ENCODE measurements around the gene LRRC2.

DNA sequence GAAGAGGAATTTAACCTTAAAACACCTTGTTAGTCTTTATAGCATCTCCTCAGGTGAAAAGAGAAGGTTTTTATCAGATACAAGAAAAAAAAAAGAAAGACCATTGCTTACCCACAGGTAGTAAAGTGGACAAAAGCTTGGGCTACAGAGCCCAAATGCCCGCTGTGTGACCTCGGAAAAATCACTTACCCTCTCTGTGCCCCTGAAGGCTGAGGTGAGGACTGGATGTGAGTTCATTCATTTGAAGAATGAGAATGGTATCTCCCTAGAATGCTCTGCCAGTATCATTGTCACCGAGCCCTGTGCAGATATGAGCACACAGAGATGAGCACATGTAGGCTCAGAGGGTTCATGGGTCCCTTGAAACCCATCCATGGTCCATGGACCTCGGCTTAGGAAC, 28.6 kb upstream of the LRRC2 start:
- TF ChIP-seq, protein P1, sequence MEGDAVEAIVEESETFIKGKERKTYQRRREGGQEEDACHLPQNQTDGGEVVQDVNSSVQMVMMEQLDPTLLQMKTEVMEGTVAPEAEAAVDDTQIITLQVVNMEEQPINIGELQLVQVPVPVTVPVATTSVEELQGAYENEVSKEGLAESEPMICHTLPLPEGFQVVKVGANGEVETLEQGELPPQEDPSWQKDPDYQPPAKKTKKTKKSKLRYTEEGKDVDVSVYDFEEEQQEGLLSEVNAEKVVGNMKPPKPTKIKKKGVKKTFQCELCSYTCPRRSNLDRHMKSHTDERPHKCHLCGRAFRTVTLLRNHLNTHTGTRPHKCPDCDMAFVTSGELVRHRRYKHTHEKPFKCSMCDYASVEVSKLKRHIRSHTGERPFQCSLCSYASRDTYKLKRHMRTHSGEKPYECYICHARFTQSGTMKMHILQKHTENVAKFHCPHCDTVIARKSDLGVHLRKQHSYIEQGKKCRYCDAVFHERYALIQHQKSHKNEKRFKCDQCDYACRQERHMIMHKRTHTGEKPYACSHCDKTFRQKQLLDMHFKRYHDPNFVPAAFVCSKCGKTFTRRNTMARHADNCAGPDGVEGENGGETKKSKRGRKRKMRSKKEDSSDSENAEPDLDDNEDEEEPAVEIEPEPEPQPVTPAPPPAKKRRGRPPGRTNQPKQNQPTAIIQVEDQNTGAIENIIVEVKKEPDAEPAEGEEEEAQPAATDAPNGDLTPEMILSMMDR (IDR thresholded peaks at IDR 0.05), result no peak
- TF ChIP-seq ZFX (IDR thresholded peaks at IDR 0.05; ENCODE audit: borderline replicate concordance), result no peak
